H1 (cell line): ENCODE results near the gene MAFF. TPM values are rescaled to one million over a fixed set of nuclear protein-coding genes. Genes with fewer than 3 reads are reported as not detected.

ENCODE experiments used
- CTCF ChIA-PET: fragments of 300-600 bp; sonication (Branson Sonifier 250); formaldehyde crosslinking; loops from one replicate; lab custom pipeline; 2021; ENCODE audit not compliant: partially characterized antibody; lab: Charles Lee
- POLR2A ChIA-PET: fragments of 300-600 bp; sonication (Branson Sonifier 250); formaldehyde crosslinking; loops from one replicate; lab custom pipeline; 2021; ENCODE audit warnings: inconsistent platforms; ENCODE audit not compliant: partially characterized antibody; lab: Charles Lee
- DNase-seq, 2 experiments: peaks; one replicate each; pipeline versions ENCODE4 v3.0.0 to v3.0.0-alpha.2; 2010 to 2022; ENCODE audit warnings: low spot score in 2 of 2, low read depth in 1 of 2, mixed read lengths in 1 of 2
- FAIRE-seq: peaks from 2 replicates; lab custom pipeline; 2011; peaks lifted over from hg19 to GRCh38; lab: Jason Lieb, UNC
- H2AFZ ChIP-seq: 2 replicates; pipeline ENCODE4 v1.8.1; 2012; ENCODE audit warnings: low read length, inconsistent platforms
- H2AK5ac ChIP-seq: 2 replicates; pipeline ENCODE4 v1.6.1; 2013; ENCODE audit warnings: low read depth, low read length
- H2BK120ac ChIP-seq: replicated peaks from 2 replicates; pipeline ENCODE3; 2013; ENCODE audit warnings: low read depth, low read length, inconsistent platforms
- H2BK12ac ChIP-seq: 2 replicates; pipeline ENCODE4 v1.6.1; 2013; ENCODE audit warnings: low read depth, low read length
- H2BK15ac ChIP-seq: 2 replicates; pipeline ENCODE4 v1.6.1; 2013; ENCODE audit warnings: low read length
- H2BK20ac ChIP-seq: 2 replicates; pipeline ENCODE4 v1.6.1; 2013; ENCODE audit warnings: low read length
- H2BK5ac ChIP-seq: 2 replicates; pipeline ENCODE4 v1.6.1; 2013; ENCODE audit warnings: low read depth, low read length
- H3K14ac ChIP-seq: 2 replicates; pipeline ENCODE4 v1.6.1; 2013; ENCODE audit warnings: inconsistent platforms; ENCODE audit not compliant: insufficient read length
- H3K18ac ChIP-seq: 2 replicates; pipeline ENCODE4 v1.6.1; 2013; ENCODE audit warnings: low read length; ENCODE audit errors: extremely low read depth
- H3K23ac ChIP-seq: 2 replicates; pipeline ENCODE4 v1.6.1; 2013; ENCODE audit warnings: inconsistent platforms; ENCODE audit not compliant: insufficient read length
- H3K23me2 ChIP-seq: 2 replicates; pipeline ENCODE4 v1.6.1; 2013; ENCODE audit warnings: low read depth, low read length
- H3K27ac ChIP-seq: 2 replicates; pipeline ENCODE4 v1.6.1; 2011; ENCODE audit warnings: low read depth, low read length, inconsistent platforms
- H3K27me3 ChIP-seq, 4 experiments: replicated peaks in 1 of 4; 1 replicate in 1 of 4; 2 replicates in 3 of 4; pipeline versions ENCODE4 v1.6.1 to v1.8.1; 2011 to 2013; ENCODE audit warnings: low read length in 3 of 4, mild to moderate bottlenecking in 3 of 4, inconsistent platforms in 2 of 4, mixed read lengths in 2 of 4, moderate library complexity in 1 of 4; ENCODE audit not compliant: control insufficient read depth in 3 of 4, insufficient read depth in 3 of 4; ENCODE audit errors: extremely low read depth in 1 of 4
- H3K36me3 ChIP-seq, 4 experiments: 2 replicates each; pipeline versions ENCODE4 v1.6.1 to v1.8.1; 2011 to 2013; ENCODE audit warnings: mild to moderate bottlenecking in 4 of 4, low read length in 3 of 4, moderate library complexity in 2 of 4, control low read depth in 1 of 4, inconsistent platforms in 1 of 4; ENCODE audit not compliant: insufficient read depth in 4 of 4, control insufficient read depth in 2 of 4
- H3K4ac ChIP-seq: replicated peaks from 2 replicates; pipeline ENCODE3; 2013; ENCODE audit warnings: low read length, low read depth, mixed read lengths, inconsistent platforms; ENCODE audit not compliant: insufficient read length
- H3K4me1 ChIP-seq, 4 experiments: replicated peaks in 1 of 4; 1 replicate in 1 of 4; 2 replicates in 3 of 4; pipeline versions ENCODE4 v1.6.1 to v1.8.1; 2011 to 2013; ENCODE audit warnings: low read length in 3 of 4, inconsistent platforms in 2 of 4, mixed read lengths in 1 of 4; ENCODE audit not compliant: insufficient read depth in 4 of 4, control insufficient read depth in 3 of 4
- H3K4me2 ChIP-seq, 2 experiments: 2 replicates each; pipeline versions ENCODE4 v1.6.1 to v1.8.1; 2011 to 2013; ENCODE audit warnings: low read depth in 2 of 2, low read length in 2 of 2, control low read depth in 1 of 2, inconsistent platforms in 1 of 2, mild to moderate bottlenecking in 1 of 2; ENCODE audit not compliant: insufficient read depth in 1 of 2
- H3K4me3 ChIP-seq, 4 experiments: fragments of 200-600, 300-600 bp in 1 of 4; sonication (generic), shearing (Covaris generic), sonication (Bioruptor Twin) in 1 of 4; 2 replicates each; pipeline versions ENCODE4 v1.5.1 to v1.8.1; 2011 to 2016; ENCODE audit warnings: low read length in 4 of 4, low read depth in 3 of 4, control low read depth in 2 of 4, inconsistent platforms in 2 of 4, mild to moderate bottlenecking in 2 of 4, mixed read lengths in 1 of 4, moderate library complexity in 1 of 4; ENCODE audit not compliant: insufficient read depth in 2 of 4; ENCODE audit errors: extremely low read depth in 1 of 4
- H3K56ac ChIP-seq: replicated peaks from 2 replicates; pipeline ENCODE3; 2013; ENCODE audit warnings: low read depth, mild to moderate bottlenecking, mixed read lengths, low read length, inconsistent platforms; ENCODE audit not compliant: insufficient read length
- H3K79me1 ChIP-seq: 2 replicates; pipeline ENCODE4 v1.6.1; 2013; ENCODE audit warnings: low read depth, low read length, control low read depth
- H3K79me2 ChIP-seq, 2 experiments: 2 replicates each; pipeline versions ENCODE4 v1.6.1 to v1.8.1; 2012 to 2013; ENCODE audit warnings: low read length in 2 of 2, mild to moderate bottlenecking in 2 of 2, inconsistent platforms in 1 of 2; ENCODE audit not compliant: insufficient read depth in 2 of 2, control insufficient read depth in 1 of 2
- H3K9ac ChIP-seq, 4 experiments: replicated peaks in 1 of 4; 1 replicate in 1 of 4; 2 replicates in 3 of 4; pipeline versions ENCODE4 v1.6.1 to v1.8.1; 2011 to 2013; ENCODE audit warnings: low read depth in 3 of 4, low read length in 3 of 4, control low read depth in 2 of 4, mild to moderate bottlenecking in 2 of 4, moderate library complexity in 2 of 4, inconsistent platforms in 1 of 4; ENCODE audit errors: extremely low read depth in 1 of 4
- H3K9me3 ChIP-seq, 2 experiments: 2 replicates each; pipeline versions ENCODE4 v1.6.1 to v1.8.1; 2012 to 2013; ENCODE audit warnings: mild to moderate bottlenecking in 2 of 2, moderate library complexity in 2 of 2, control low read depth in 1 of 2, inconsistent platforms in 1 of 2, low read depth in 1 of 2, low read length in 1 of 2, mixed read lengths in 1 of 2; ENCODE audit not compliant: insufficient read depth in 2 of 2
- H4K20me1 ChIP-seq, 2 experiments: replicated peaks in 1 of 2; 2 replicates each; pipeline versions ENCODE3 to v1.8.1; 2011 to 2013; ENCODE audit warnings: inconsistent platforms in 2 of 2, low read length in 2 of 2, mild to moderate bottlenecking in 1 of 2; ENCODE audit not compliant: insufficient read depth in 2 of 2, control insufficient read depth in 1 of 2
- H4K5ac ChIP-seq: 2 replicates; pipeline ENCODE4 v1.6.1; 2013; ENCODE audit warnings: low read length, low read depth, mixed read lengths, inconsistent platforms; ENCODE audit not compliant: insufficient read length
- H4K8ac ChIP-seq: 2 replicates; pipeline ENCODE4 v1.8.0; 2013; ENCODE audit warnings: mild to moderate bottlenecking, moderate library complexity, low read length, inconsistent platforms; ENCODE audit not compliant: insufficient read depth; ENCODE audit errors: extremely low read depth
- H4K91ac ChIP-seq: replicated peaks from 2 replicates; pipeline ENCODE3; 2013; ENCODE audit warnings: low read length, mixed read lengths, inconsistent platforms; ENCODE audit not compliant: insufficient read length
- RBBP5 ChIP-seq: IDR thresholded peaks from 2 replicates; pipeline ENCODE4 v1.7.1; 2012; ENCODE audit warnings: low read depth, mild to moderate bottlenecking, inconsistent platforms, low read length, moderate library complexity, borderline replicate concordance
- WGBS, 2 experiments: shearing (Covaris generic) in 1 of 2; methylation state at CpG; one replicate each; pipeline versions ENCODE4 v1.1.6 to v1.1.7; 2013 to 2015; ENCODE audit warnings: low lambda C conversion rate in 2 of 2, mixed read lengths in 2 of 2, inconsistent platforms in 1 of 2, low coverage in 1 of 2, missing lambda C conversion rate in 1 of 2; ENCODE audit not compliant: insufficient replicate concordance in 2 of 2, insufficient coverage in 1 of 2, insufficient read length in 1 of 2; ENCODE audit errors: extremely low coverage in 1 of 2, missing lambda C conversion rate in 1 of 2; 5-methylcytosine and 5-hydroxymethylcytosine counted together
- polyA plus RNA-seq, 7 experiments: library from polyadenylated mRNA; depleted of rRNA in 3 of 7; stranded (reverse) in 5 of 7; unstranded in 2 of 7; fragments of >200 nt in 5 of 7; fragments of 200-250 nt in 2 of 7; gene quantifications; 1 replicate in 5 of 7; 2 replicates in 1 of 7; 4 replicates in 1 of 7; pipeline versions ENCODE4 v1.2.1 to v1.2.3, GENCODE V29; 2011 to 2013; ENCODE audit warnings: missing spikeins in 2 of 7, mixed read lengths in 2 of 7
- total RNA-seq: library from RNA; stranded (reverse); fragmentation: NEBNext Ultra II Directional; extraction: Animal tissue kit (Norgen Biotek cat#: 25700); gene quantifications from 2 replicates; pipeline ENCODE4 v1.2.1, GENCODE V29; 2021

The MAFF gene
- total and polyA plus RNA-seq, 2 of the 8 experiments (the other 6 are each of a cell fraction or from before 2014, with no cell fraction given) = 1.5 to 6.3 TPM

GRCh38 chr22:38165922-38166593 lies 35.7 kb upstream of the MAFF start:
- no peak for DNase-seq
- Histone ChIP-seq H3K4me2 (no peak overlapping the region), H4K91ac (no peak overlapping the region), H4K20me1 (no peaks in the 10 kb centered on the region), H2BK15ac (no peak overlapping the region), H2BK12ac (no peak overlapping the region), H2AK5ac (no peak overlapping the region), H3K4ac (no peak overlapping the region), H3K79me2 (no peaks in the 10 kb centered on the region), H3K36me3 (no peaks in the 10 kb centered on the region), H3K9ac (no peak overlapping the region), H2BK5ac (peak overlapping the region; percentile 16; the same call in 1 of the 2 replicates), H3K9me3 (no peaks in the 10 kb centered on the region), H4K5ac (no peak overlapping the region), H3K4me3 (no peak overlapping the region), H3K27ac (no peak overlapping the region), H3K79me1 (no peaks in the 10 kb centered on the region), H2BK120ac (no peak overlapping the region), H4K8ac (no peak overlapping the region), H3K4me1 (0 out of 7 replicates have a peak, but pooled peaks cover 0 to 2% (median 0%) of the 10 kb centered on the region in 4 experiments), H3K18ac (no peak overlapping the region), H3K23me2 (no peaks in the 10 kb centered on the region), H3K56ac (no peak overlapping the region), H3K27me3 (no peaks in the 10 kb centered on the region), H2BK20ac (no peak overlapping the region), H3K14ac (no peak overlapping the region), H3K23ac (no peak overlapping the region), H2AFZ (no peak overlapping the region)
- ChIA-PET POLR2A (interaction anchor here (1.9 kb wide), 1 partner anchor 12 kb away, joined by 7 read pairs; no protein-coding TSS in a partner anchor), CTCF (interaction anchor here (0.9 to 4.6 kb wide), 6 partner anchors 10 to 98 kb away, joined by 3 to 25 read pairs (median 6); no protein-coding TSS in a partner anchor)
- WGBS, 2 experiments = 96% methylated on average over 13 of the region's 13 CpGs; no CpG with 5 or more reads in 1 of the 2 experiments
- FAIRE-seq = no peak
- TF ChIP-seq RBBP5 = no peak
